ENCODE results near the gene RNF144A.

DNA sequence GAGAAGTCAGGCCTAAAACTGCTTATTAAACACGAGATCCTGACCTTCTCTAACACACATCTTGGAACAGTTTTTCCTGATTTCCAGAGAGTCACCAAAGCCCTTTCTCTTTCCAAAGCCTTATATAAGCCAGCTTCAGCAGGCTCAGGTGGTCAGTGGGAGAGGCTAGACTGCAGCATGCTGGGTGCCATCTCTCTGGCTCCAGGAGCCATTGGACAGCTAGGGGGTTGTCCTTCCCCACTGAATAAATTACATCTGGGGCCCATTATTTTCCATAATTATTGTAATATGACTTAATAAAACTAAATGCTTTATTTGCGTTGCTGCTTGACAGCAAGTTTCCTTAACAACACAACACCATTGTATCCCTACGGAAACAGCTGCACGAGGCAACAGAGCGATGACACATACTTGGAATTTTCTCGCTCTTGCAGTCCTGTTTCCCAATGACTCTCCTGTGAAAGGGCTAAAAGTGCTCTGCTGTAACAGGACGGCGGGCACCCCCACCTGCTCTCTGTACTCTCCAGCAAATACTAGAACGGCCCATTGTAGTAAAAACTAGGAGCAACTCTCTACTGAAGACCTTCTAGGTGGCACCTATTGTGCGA, 160.6 kb downstream of the RNF144A start:
- TF ChIP-seq, protein P1, sequence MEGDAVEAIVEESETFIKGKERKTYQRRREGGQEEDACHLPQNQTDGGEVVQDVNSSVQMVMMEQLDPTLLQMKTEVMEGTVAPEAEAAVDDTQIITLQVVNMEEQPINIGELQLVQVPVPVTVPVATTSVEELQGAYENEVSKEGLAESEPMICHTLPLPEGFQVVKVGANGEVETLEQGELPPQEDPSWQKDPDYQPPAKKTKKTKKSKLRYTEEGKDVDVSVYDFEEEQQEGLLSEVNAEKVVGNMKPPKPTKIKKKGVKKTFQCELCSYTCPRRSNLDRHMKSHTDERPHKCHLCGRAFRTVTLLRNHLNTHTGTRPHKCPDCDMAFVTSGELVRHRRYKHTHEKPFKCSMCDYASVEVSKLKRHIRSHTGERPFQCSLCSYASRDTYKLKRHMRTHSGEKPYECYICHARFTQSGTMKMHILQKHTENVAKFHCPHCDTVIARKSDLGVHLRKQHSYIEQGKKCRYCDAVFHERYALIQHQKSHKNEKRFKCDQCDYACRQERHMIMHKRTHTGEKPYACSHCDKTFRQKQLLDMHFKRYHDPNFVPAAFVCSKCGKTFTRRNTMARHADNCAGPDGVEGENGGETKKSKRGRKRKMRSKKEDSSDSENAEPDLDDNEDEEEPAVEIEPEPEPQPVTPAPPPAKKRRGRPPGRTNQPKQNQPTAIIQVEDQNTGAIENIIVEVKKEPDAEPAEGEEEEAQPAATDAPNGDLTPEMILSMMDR (conservative IDR thresholded peaks at IDR 0.05; ENCODE audit: low read depth, low read length): no peak
- TF ChIP-seq EZH2 (IDR thresholded peaks at IDR 0.05; ENCODE audit: borderline replicate concordance, low read depth, low read length, poor library complexity, severe bottlenecking): no peak

Measured in A673 (cell line).